Measurements from ENCODE around the gene ZFAND2B. TPM values are rescaled to one million over a fixed set of nuclear protein-coding genes. Genes with fewer than 3 reads are reported as not detected.

Gene ZFAND2B
- total RNA-seq, 1 experiment from 2014 or later: 19.5 TPM

GRCh38 chr2:219245148-219245898 is 38.7 kb downstream of the ZFAND2B start, which contains the start of the genes GLB1L and STK16:
GLB1L (minus strand) TSS chr2:219245444; CDS start chr2:219243573, 1,871 bp downstream.
STK16 (plus strand) TSS chr2:219245479; CDS start chr2:219246000, 521 bp downstream.
- peaks cover 22% of the 10 kb centered on the region for H3K4me1 Mint-ChIP-seq
- H3K27ac Mint-ChIP-seq: peak within 1 kb of the TSS; percentile 96
- peak within 1 kb of the TSS; percentile 93 for H3K4me3 Mint-ChIP-seq
- ATAC-seq: peak; percentile 84
- peak; percentile 96 for DNase-seq (ENCODE audit: low spot score)
- H3K27me3 Mint-ChIP-seq (ENCODE audit: low read depth): no peaks in the 10 kb centered on the region
- no peaks in the 10 kb centered on the region for H3K9me3 Mint-ChIP-seq
- CTCF ChIA-PET: interaction anchor here (0.6 to 1.7 kb wide), 16 partner anchors 9 to 285 kb away, joined by 3 to 20 read pairs (median 4); partner anchors contain the start of genes CNPPD1, DNAJB2 and ZFAND2B
- peaks cover 8% of the 10 kb centered on the region; the same call in 1 of the 2 replicates for H3K36me3 Mint-ChIP-seq
- POLR2A ChIA-PET: interaction anchor here (0.9 to 1.8 kb wide), 9 partner anchors 9 to 142 kb away, joined by 3 to 14 read pairs (median 6); partner anchors contain the start of genes ABCB6, ANKZF1, ATG9A and DNAJB2
- no peak for TF ChIP-seq FOXJ3 (CRISPR knock-in tag; IDR thresholded peaks at IDR 0.05; ENCODE audit: borderline replicate concordance)
- peak; percentile 92; the same call in 1 of the 2 replicates for TF ChIP-seq MYBL2 (CRISPR knock-in tag; IDR thresholded peaks at IDR 0.05)
- TF ChIP-seq FOXP1 (CRISPR knock-in tag; IDR thresholded peaks at IDR 0.05; ENCODE audit: borderline replicate concordance): peak; percentile 71; the same call in 1 of the 2 replicates
- TF ChIP-seq STAT6 (CRISPR knock-in tag; conservative IDR thresholded peaks at IDR 0.05; ENCODE audit: low read depth): no peak
- TF ChIP-seq ZNF532 (CRISPR knock-in tag; IDR thresholded peaks at IDR 0.05; ENCODE audit: borderline replicate concordance): no peak
- TF ChIP-seq GABPB1 (CRISPR knock-in tag; IDR thresholded peaks at IDR 0.05): peak; percentile 92
- TF ChIP-seq ZBTB43 (CRISPR knock-in tag; IDR thresholded peaks at IDR 0.05): 0 out of 2 replicates have a peak, but pooled peaks have one; percentile 45
- TF ChIP-seq TEAD4 (CRISPR knock-in tag; IDR thresholded peaks at IDR 0.05): no peak
- TF ChIP-seq NFATC4 (CRISPR knock-in tag; IDR thresholded peaks at IDR 0.05): no peak
- TF ChIP-seq ARID4B (CRISPR knock-in tag; IDR thresholded peaks at IDR 0.05; ENCODE audit: borderline replicate concordance): peak; percentile 94; the same call in 1 of the 2 replicates
- no peak for TF ChIP-seq E2F4 (CRISPR knock-in tag; IDR thresholded peaks at IDR 0.05; ENCODE audit: borderline replicate concordance, low read depth)
- no peak for TF ChIP-seq ZNF671 (CRISPR knock-in tag; IDR thresholded peaks at IDR 0.05)
- 0 out of 2 replicates have a peak, but pooled peaks have one; percentile 53 for TF ChIP-seq ESRRA (CRISPR knock-in tag; IDR thresholded peaks at IDR 0.05; ENCODE audit: borderline replicate concordance)
- TF ChIP-seq TCF7 (CRISPR knock-in tag; IDR thresholded peaks at IDR 0.05; ENCODE audit: low read depth): no peak
- TF ChIP-seq ZNF138 (CRISPR knock-in tag; conservative IDR thresholded peaks at IDR 0.05): no peak
- no peak for TF ChIP-seq ATF3 (CRISPR knock-in tag; conservative IDR thresholded peaks at IDR 0.05)
- TF ChIP-seq E2F1 (CRISPR knock-in tag; IDR thresholded peaks at IDR 0.05): 0 out of 2 replicates have a peak, but pooled peaks have one; percentile 71
- peak; percentile 91 for TF ChIP-seq TP53 (CRISPR knock-in tag; IDR thresholded peaks at IDR 0.05)
